Measurements from ENCODE around the gene ARR3.

DNA sequence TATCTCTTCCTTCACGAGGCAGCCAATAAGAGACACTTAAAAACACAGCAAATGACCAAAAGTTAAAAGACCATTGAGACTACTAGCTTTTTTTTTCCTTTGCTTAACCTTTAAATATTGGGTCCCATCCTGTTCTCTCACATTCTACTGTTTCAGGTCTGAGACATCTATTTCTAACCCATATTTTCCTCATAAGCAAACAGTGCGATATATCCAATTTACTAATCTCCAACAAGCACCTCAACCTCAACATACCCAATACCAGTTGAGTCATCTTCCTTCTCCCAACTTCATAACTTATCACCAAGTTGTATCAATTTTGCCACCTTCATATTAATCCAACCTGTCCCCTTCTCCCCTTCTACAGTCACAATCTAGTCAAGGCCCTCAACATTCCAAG is 26.6 kb upstream of the ARR3 start:
- TF ChIP-seq, protein P1, sequence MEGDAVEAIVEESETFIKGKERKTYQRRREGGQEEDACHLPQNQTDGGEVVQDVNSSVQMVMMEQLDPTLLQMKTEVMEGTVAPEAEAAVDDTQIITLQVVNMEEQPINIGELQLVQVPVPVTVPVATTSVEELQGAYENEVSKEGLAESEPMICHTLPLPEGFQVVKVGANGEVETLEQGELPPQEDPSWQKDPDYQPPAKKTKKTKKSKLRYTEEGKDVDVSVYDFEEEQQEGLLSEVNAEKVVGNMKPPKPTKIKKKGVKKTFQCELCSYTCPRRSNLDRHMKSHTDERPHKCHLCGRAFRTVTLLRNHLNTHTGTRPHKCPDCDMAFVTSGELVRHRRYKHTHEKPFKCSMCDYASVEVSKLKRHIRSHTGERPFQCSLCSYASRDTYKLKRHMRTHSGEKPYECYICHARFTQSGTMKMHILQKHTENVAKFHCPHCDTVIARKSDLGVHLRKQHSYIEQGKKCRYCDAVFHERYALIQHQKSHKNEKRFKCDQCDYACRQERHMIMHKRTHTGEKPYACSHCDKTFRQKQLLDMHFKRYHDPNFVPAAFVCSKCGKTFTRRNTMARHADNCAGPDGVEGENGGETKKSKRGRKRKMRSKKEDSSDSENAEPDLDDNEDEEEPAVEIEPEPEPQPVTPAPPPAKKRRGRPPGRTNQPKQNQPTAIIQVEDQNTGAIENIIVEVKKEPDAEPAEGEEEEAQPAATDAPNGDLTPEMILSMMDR (IDR thresholded peaks at IDR 0.05) = no peak
- no peak for TF ChIP-seq ZFX (IDR thresholded peaks at IDR 0.05; ENCODE audit: borderline replicate concordance)

All from 22Rv1 (cell line).